Liver (tissue), 9 donors: ENCODE results near the gene JAM3. TPM values are rescaled to one million over a fixed set of nuclear protein-coding genes. Genes with fewer than 3 reads are reported as not detected.

Source experiments
- DNase-seq: peaks from one replicate; pipeline ENCODE4 v3.0.0-alpha.2; 2017; ENCODE audit warnings: low spot score
- H3K27ac ChIP-seq, 2 donors: one replicate each; pipeline ENCODE4 v1.7.0; 2013; ENCODE audit warnings: inconsistent platforms in 2 of 2, low read length in 2 of 2, control low read depth in 1 of 2, low read depth in 1 of 2, mild to moderate bottlenecking in 1 of 2
- H3K27me3 ChIP-seq, 4 donors: one replicate each; pipeline versions ENCODE4 v1.6.1 to v1.7.0; 2013; ENCODE audit warnings: low read length in 3 of 4, inconsistent platforms in 1 of 4, mild to moderate bottlenecking in 1 of 4, moderate library complexity in 1 of 4; ENCODE audit not compliant: control insufficient read depth in 4 of 4, insufficient read depth in 4 of 4
- H3K36me3 ChIP-seq, 4 donors: one replicate each; pipeline versions ENCODE4 v1.6.1 to v1.7.0; 2013; ENCODE audit warnings: low read length in 3 of 4, mild to moderate bottlenecking in 3 of 4, low read depth in 1 of 4, moderate library complexity in 1 of 4; ENCODE audit not compliant: control insufficient read depth in 4 of 4, insufficient read depth in 3 of 4
- H3K4me1 ChIP-seq, 4 donors: one replicate each; pipeline versions ENCODE4 v1.6.1 to v1.7.0; 2013; ENCODE audit warnings: low read length in 3 of 4, mild to moderate bottlenecking in 3 of 4, moderate library complexity in 1 of 4; ENCODE audit not compliant: control insufficient read depth in 4 of 4, insufficient read depth in 4 of 4
- H3K4me3 ChIP-seq, 3 donors: one replicate each; pipeline versions ENCODE4 v1.6.1 to v1.7.0; 2013; ENCODE audit warnings: low read length in 3 of 3, control low read depth in 1 of 3, low read depth in 1 of 3, mild to moderate bottlenecking in 1 of 3
- H3K9ac ChIP-seq, 2 donors: one replicate each; pipeline ENCODE4 v1.7.0; 2013; ENCODE audit warnings: low read length in 2 of 2, mild to moderate bottlenecking in 2 of 2, moderate library complexity in 2 of 2, control low read depth in 1 of 2, low read depth in 1 of 2
- H3K9me3 ChIP-seq, 4 donors: one replicate each; pipeline versions ENCODE4 v1.6.1 to v1.7.0; 2013; ENCODE audit warnings: low read length in 3 of 4; ENCODE audit not compliant: control insufficient read depth in 4 of 4
- CTCF ChIP-seq: fragments of 150-350 bp; IDR thresholded peaks from 2 replicates; pipeline ENCODE4 v1.5.1; 2017; ENCODE audit warnings: improper control_type of control experiment, low read depth, low read length; ENCODE audit not compliant: missing input control
- EGR1 ChIP-seq, 2 donors: IDR thresholded peaks; 2 replicates each; pipeline ENCODE4 v1.6.1; 2016 to 2018; ENCODE audit warnings: antibody characterized with exemption in 2 of 2, low read depth in 2 of 2
- FOXA1 ChIP-seq: IDR thresholded peaks from 2 replicates; pipeline ENCODE4 v1.6.1; 2016; ENCODE audit warnings: antibody characterized with exemption
- FOXA2 ChIP-seq: IDR thresholded peaks from 2 replicates; pipeline ENCODE4 v1.6.1; 2016; ENCODE audit warnings: antibody characterized with exemption
- GABPA ChIP-seq, 2 donors: IDR thresholded peaks in 1 of 2; conservative IDR thresholded peaks in 1 of 2; 2 replicates each; pipeline ENCODE4 v1.6.1; 2016; ENCODE audit warnings: antibody characterized with exemption in 2 of 2, mild to moderate bottlenecking in 1 of 2, moderate library complexity in 1 of 2
- HNF4A ChIP-seq, 2 donors: conservative IDR thresholded peaks; 2 replicates each; pipeline ENCODE4 v1.6.1; 2016; ENCODE audit warnings: antibody characterized with exemption in 2 of 2, mild to moderate bottlenecking in 2 of 2
- HNF4G ChIP-seq: IDR thresholded peaks from 2 replicates; pipeline ENCODE4 v1.6.1; 2016; ENCODE audit warnings: antibody characterized with exemption
- MAX ChIP-seq: IDR thresholded peaks from 2 replicates; pipeline ENCODE4 v1.6.1; 2016; ENCODE audit warnings: antibody characterized with exemption
- NR2F2 ChIP-seq: IDR thresholded peaks from 2 replicates; pipeline ENCODE4 v1.6.1; 2016; ENCODE audit warnings: antibody characterized with exemption
- RAD21 ChIP-seq, 2 donors: IDR thresholded peaks; 2 replicates each; pipeline ENCODE4 v1.6.1; 2016; ENCODE audit warnings: antibody characterized with exemption in 2 of 2, mild to moderate bottlenecking in 2 of 2
- REST ChIP-seq: IDR thresholded peaks from 2 replicates; pipeline ENCODE4 v1.6.1; 2016; ENCODE audit warnings: antibody characterized with exemption, mild to moderate bottlenecking
- RXRA ChIP-seq, 2 donors: IDR thresholded peaks; 2 replicates each; pipeline ENCODE4 v1.6.1; 2017 to 2018; ENCODE audit warnings: antibody characterized with exemption in 2 of 2, mild to moderate bottlenecking in 1 of 2
- SP1 ChIP-seq: IDR thresholded peaks from 2 replicates; pipeline ENCODE4 v1.6.1; 2018; ENCODE audit warnings: antibody characterized with exemption, mild to moderate bottlenecking
- TAF1 ChIP-seq: conservative IDR thresholded peaks from 2 replicates; pipeline ENCODE4 v1.6.1; 2016; ENCODE audit warnings: antibody characterized with exemption, mild to moderate bottlenecking
- YY1 ChIP-seq: IDR thresholded peaks from 2 replicates; pipeline ENCODE4 v1.6.1; 2016; ENCODE audit warnings: antibody characterized with exemption, mild to moderate bottlenecking
- ZBTB33 ChIP-seq: IDR thresholded peaks from 2 replicates; pipeline ENCODE4 v1.6.1; 2016; ENCODE audit warnings: antibody characterized with exemption
- WGBS: extraction: QIAGEN DNeasy Blood & Tissue Kit; methylation state at CpG from one replicate; pipeline ENCODE4 v1.1.7; 2013; 5-methylcytosine and 5-hydroxymethylcytosine counted together
- polyA plus RNA-seq, 2 donors: library from polyadenylated mRNA; stranded (reverse) in 1 of 2; unstranded in 1 of 2; fragments of 200-250 nt in 1 of 2; fragments of >200 nt in 1 of 2; fragmentation: Nextera tagmentation in 1 of 2; extraction: Ambion mirVana in 1 of 2; gene quantifications; one replicate each; pipeline versions ENCODE4 v1.2.1 to v1.2.3, GENCODE V29; 2013 to 2015
- total RNA-seq, 2 donors: library from RNA; depleted of rRNA; stranded (reverse); fragments of >200 nt; gene quantifications; one replicate each; pipeline ENCODE4 v1.2.3, GENCODE V29; 2014
- donor health status: healthy.
- donor health status: healthy.
- donor health status: healthy.
- donor health status: healthy.
- donor health status: healthy.

JAM3 gene
- total and polyA plus RNA-seq, 4 donors, result 1.6 to 4.3 (median 2.1) TPM

GRCh38 chr11:134155946-134156865 lies 87.3 kb downstream of the JAM3 start:
- TF ChIP-seq ZBTB33 (no peak), RAD21 (IDR thresholded peaks at IDR 0.05) (no peak), FOXA2 (no peak)
- WGBS, result 97% methylated on average over 28 of the region's 28 CpGs
- H3K36me3 ChIP-seq, result peaks cover 14 to 78% (median 42%) of the 10 kb centered on the region in 4 donors

GRCh38 chr11:134157451-134157850 lies 88.6 kb downstream of the JAM3 start:
- H3K27me3 ChIP-seq, result no peaks in the 10 kb centered on the region
- peaks cover 16 to 81% (median 46%) of the 10 kb centered on the region in 4 donors for H3K36me3 ChIP-seq
- no peaks in the 10 kb centered on the region for H3K4me1 ChIP-seq
- no peak overlapping the region for H3K9ac ChIP-seq
- H3K4me3 ChIP-seq, result no peak overlapping the region
- WGBS, result 83% methylated on average over 4 of the region's 4 CpGs
- DNase-seq, result no peak
- TF ChIP-seq YY1 (no peak), SP1 (no peak), CTCF (no peak), RXRA (IDR thresholded peaks at IDR 0.05) (no peak), HNF4A (conservative IDR thresholded peaks at IDR 0.05) (no peak), MAX (no peak), EGR1 (IDR thresholded peaks at IDR 0.05; ENCODE audit: low read depth in 2 of 2) (no peak), GABPA (IDR thresholded peaks at IDR 0.05 in 1 of 2, conservative IDR thresholded peaks at IDR 0.05 in 1 of 2) (no peak), NR2F2 (no peak)
- H3K9me3 ChIP-seq, result no peaks in the 10 kb centered on the region
- no peak overlapping the region for H3K27ac ChIP-seq

More at GRCh38 chr11:134155946-134156865, 87.3 kb downstream of the JAM3 start:
- H3K27me3 ChIP-seq, result no peaks in the 10 kb centered on the region
- H3K9me3 ChIP-seq, result no peaks in the 10 kb centered on the region
- no peak overlapping the region for H3K9ac ChIP-seq
- no peaks in the 10 kb centered on the region for H3K4me1 ChIP-seq
- H3K27ac ChIP-seq, result no peak overlapping the region
- no peak overlapping the region for H3K4me3 ChIP-seq
- DNase-seq, result no peak

GRCh38 chr11:134158023-134158422 lies 89.2 kb downstream of the JAM3 start:
- Histone ChIP-seq H3K4me1 (no peaks in the 10 kb centered on the region), H3K9ac (no peak overlapping the region), H3K27ac (no peak overlapping the region), H3K27me3 (no peaks in the 10 kb centered on the region), H3K9me3 (no peaks in the 10 kb centered on the region), H3K36me3 (peaks cover 16 to 80% (median 46%) of the 10 kb centered on the region in 4 donors), H3K4me3 (no peak overlapping the region)
- TF ChIP-seq FOXA1 (no peak), NR2F2 (no peak), HNF4A (conservative IDR thresholded peaks at IDR 0.05) (no peak), REST (no peak), RXRA (IDR thresholded peaks at IDR 0.05) (no peak), CTCF (no peak), TAF1 (no peak), GABPA (IDR thresholded peaks at IDR 0.05 in 1 of 2, conservative IDR thresholded peaks at IDR 0.05 in 1 of 2) (no peak), HNF4G (no peak), SP1 (no peak), YY1 (no peak)
- no peak for DNase-seq
- WGBS, result 95% methylated on average over 9 of the region's 9 CpGs
